HG02759 (cell line): ENCODE data around the gene SNTN.

Experiments
- ATAC-seq: cut with Tn5 transposase; IDR thresholded peaks from one replicate; pipeline ENCODE4 v1.9.1; 2021; ENCODE audit warnings: mild to moderate bottlenecking, moderate library complexity; ENCODE audit not compliant: unreplicated experiment

Gene SNTN

DNA sequence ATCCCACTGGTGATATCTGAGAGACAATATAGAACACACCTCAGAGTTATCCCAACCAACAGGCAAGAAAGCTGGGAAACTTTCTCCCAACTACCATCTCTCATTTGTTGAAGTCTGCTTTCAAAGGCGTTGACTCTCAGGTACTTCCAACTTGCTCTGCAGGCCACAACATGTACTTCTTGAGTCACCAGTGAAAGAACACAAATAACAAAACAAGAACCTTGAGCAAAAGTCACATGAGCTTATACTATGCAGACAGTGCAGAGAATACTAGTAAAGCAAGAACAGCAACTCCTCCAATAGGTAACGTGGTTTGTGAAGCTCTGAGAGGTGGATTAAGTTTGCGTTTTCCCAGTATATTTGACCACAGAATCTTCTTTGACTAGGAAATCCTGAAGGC lies 20.6 kb downstream of the SNTN start:
- no peak for ATAC-seq

DNA sequence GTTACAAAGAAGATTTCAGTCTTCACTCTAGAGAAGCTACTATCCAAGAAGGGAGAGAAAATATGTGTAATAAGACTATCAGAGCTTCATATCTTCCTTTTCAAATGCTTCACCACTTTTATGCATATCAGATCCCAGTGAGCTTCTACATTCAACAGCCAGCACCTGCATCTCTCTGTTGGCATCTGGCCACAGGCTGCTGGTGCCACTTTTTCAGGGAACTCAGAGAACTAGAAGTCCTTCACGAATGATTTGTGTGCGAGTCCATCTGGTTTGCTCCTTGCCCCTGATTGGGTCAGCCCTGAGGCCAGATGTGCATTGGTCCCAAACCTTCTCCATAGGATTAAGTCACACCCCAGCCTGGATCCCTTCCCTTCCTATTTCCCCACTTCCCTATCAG lies 22.1 kb downstream of the SNTN start:
- no peak for ATAC-seq

DNA sequence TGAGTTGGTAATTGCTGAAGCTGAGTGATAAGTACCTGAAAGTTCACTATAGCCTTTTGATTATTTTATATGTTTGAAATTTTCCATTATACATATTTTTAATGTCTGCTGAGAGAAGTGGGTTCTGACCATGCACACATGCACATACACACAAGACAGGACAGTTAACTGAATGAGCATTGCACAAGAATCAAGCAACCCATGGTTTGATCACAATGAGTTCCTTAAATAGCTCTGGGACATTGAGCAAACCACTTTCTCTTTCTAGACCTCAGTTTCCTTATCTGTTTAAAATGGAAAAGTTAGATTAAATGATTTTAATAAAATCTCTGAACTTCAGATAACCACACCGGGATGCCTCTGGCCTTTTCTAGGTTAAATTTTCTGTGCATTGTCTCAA lies 26.7 kb downstream of the SNTN start:
- ATAC-seq, result no peak

DNA sequence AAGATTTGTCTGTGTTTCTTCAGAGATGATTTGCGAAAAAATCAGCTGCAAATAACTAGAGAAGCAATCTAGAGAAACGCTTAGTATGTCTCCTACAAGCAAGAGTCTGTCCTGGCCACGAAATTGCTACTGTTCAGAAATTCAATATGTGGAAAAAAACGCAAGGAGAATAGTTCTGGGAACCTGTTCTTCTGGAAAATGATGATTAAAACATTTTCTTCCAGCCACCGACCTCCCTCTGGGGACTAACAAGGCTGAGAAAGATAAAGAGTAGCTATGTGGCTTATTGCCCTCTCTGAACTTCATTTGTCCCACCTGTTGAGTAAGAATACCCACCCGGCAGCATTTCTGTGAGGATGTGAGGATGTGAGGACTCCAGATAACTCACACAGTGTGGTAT lies 31.6 kb downstream of the SNTN start:
- ATAC-seq, result no peak

DNA sequence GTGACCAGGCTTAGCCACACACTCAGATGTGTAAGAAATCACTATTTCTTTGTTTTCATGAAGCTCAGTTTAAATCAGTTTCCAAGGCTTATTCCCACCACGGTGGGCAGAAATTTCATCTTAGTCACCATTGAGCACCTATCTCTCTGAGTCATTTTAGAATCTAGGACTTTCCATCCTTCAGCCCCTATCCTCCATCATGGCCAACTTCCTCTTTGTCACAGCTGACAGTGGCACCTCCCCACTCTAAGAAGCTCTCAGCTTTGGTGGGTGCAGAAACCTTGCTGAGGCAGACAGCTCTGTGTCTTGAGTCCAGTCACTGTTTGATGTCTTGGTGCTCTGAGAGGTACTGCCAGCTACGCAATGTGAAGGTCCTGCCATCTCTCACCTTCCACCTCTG lies 32.9 kb downstream of the SNTN start:
- ATAC-seq, result peak; percentile 68

DNA sequence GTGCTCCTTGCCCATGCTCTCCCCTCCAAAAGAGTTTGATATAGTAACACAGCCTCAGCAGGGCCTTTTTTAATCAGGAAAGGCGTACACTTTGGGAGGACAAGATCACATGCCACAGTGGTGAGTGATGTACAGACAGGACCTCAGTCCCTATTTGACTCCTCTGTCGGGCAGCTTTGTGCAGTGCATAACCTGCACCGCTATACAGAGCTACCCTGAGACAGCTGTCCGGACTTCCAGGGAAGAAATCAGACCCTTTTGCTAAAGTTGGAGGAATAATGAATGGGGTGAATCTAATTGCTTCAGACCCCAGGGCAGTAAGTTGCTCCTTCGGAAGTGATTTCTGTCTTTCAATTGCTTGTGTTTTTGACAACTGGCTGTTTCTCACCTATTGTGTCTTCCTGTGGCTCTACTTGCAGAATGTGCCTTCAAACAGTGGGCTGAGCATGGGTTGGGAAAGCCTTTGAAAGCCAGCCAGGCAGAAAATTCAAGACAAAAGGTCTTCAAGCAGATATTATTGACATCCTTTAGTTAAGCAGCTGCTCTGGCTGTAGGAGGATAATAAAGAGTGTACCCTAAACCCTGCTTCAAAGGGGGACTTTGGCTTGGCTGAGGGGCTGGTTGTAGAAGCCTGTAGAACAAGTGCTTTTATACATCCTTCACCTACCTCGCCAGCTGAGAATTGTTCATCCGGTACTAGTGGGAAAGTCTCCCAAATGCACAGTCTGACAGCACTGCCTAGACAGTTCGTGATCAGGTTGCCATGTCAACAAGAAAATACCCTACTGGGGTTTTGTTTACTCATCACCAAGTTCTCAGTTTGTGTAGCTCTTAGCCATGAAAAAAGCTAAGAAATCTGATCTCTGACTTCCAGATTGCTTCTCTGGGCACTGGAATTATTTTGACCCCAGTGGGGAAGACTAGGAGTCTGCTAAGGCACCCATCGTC lies 35.1 kb downstream of the SNTN start:
- no peak for ATAC-seq

DNA sequence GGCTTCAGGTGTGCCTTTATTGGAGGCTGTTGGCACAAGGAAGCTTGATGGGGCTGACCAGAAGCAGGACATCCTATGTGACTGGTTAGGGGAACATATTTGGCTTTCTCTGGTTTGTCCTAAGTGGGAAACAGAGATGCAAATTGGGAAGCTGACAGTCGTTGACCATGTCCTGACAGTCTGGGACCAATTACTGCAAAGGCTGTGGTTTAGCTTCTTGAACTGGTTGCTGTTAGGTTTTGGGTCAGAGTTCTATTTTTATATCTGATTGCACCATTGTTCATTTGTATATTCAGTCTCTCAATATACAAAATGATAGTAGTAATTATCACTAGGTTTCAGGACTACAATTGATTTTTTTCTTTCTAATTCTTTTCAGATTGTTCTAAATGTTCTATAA lies 36.8 kb downstream of the SNTN start:
- no peak for ATAC-seq

DNA sequence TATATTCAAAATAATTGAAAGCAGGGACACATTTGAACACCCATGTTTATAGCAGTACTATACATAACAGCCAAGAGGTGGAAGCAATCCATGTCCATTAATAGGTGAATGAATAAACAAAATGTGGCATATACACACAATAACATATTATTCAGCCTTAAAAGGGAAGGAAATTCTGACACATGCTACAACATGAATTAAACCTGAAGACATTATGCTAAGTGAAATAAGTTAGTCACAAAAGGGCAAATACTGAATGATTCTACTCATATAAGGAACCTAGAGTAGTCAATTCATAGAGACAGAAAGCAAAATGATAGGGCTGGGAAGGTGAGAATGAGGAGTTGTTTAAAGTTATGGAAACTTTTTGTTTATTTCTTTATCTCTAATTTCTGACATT lies 40.9 kb downstream of the SNTN start:
- no peak for ATAC-seq

DNA sequence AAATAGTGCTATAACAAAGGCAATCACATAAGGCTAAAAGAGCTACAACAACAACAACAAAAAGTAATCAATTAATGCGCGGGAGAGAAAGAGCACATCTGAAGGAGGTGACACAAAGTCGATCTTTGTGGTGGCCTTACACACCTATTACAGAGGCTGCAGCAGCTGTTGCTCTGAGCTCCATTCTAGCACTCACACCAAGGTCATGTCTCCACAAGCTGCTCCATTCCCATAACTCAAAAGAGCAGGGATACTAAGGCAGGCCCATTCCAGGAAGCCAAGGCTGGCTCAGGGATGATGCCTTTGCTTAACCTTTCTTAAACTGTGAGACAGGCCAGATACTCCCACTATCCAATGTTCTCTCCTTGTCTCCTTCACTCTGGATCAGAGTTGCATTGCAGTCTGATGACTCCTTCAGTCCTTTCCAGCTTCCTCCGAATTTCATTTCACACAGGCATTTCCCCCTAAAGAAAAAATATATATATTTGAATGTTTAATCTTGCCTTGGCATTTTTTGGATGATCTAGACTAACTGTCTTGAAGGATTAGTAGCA lies 52.7 kb downstream of the SNTN start:
- no peak for ATAC-seq

DNA sequence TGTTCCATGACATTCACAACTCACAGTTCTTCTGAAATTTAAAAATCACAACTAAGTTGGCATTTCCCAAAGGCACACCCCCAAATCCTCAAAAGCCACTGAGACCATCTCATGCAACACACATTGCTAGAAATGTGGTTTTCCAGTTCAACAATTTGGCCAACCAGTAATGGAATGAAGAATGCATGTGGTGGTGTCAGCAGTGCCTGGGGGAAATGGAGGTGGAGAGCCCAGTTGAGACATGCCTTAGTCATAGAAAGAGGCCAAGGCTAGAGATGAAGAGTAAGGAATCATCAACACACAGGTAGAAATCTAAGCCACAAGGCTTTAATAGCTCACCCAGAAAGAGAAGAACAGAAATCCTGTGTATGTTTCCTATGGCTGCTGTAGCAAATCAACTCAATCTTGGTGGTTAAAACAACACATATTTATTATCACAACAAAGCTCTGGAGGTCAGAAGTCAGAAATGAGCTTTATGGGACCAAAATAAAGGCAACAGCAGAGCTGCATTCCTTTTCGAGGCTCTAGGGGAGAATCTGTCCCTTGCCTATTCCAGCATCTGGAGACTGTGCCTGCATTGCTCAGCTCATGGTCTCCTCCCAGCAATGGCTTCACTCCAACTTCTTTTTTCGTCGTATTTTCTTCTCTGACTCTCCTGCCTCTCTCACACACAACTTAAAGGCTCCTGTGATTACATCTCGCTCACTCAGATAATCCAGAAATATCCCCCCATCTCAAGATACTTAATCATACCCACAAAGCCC lies 54.0 kb downstream of the SNTN start:
- ATAC-seq, result no peak

DNA sequence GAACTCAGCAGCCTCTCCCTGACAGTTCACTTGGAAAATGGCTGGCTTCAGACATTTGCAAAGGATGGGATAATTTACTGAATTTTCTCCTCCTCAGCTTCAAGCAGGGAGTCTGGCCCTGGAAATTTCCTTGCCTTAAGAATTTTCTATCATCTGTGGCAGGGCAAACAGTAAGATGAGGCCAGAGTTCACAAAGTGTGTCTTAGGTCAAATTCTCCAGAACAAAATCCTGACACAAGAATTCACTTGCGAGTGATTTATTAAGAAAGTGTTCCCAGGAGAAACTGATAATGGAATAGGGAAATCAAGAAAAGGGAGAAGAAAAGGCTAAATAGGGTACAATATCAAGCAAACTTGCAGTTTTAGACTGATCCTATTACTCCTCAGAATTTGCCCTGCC lies 55.3 kb downstream of the SNTN start:
- no peak for ATAC-seq

DNA sequence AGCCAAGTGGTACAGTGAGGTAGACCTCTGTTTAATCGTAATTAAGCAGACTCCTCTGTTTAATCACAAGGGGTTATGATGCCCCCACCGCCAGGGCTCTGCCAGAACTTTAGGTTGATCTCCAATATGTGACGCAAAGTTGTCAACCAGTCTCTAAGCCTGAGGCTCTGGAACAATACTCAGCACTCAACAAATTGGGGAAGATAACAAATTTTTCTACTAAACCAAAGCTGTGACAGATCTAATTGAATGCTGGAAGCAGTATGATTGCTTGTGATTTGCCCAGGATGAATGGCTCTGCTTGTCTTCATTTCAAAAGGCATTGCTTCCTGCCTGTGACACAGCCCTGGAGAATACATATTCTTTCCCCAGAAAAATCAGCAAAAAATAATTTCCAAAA lies 57.1 kb downstream of the SNTN start:
- no peak for ATAC-seq
